ENCODE measurements around the gene STARD10.
"Not testable (repeated sequence)": the region's sequence is repeated elsewhere in the genome, so short reads cannot be mapped to it uniquely, and the experiment has no call there.

DNA sequence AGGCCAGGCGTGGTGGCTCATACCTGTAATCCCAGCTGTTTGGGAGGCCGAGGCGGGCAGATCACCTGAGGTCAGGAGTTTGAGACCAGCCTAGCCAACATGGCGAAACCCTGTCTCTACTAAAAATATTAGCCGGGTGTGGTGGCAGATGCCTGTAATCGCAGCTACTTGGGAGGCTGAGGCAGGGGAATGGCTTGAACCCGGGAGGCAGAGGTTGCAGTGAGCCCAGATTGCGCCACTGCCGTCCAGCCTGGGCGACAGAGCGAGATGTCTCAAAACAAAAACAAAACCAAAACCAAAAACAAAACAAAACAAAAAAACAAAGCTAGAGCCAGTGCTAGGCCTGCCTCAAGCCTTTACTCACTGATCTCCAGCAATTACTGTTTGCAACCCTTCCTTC, 33.8 kb upstream of the STARD10 start:
- not testable (repeated sequence) for TF ChIP-seq CTCF (IDR thresholded peaks at IDR 0.05 in 2 of 3, conservative IDR thresholded peaks at IDR 0.05 in 1 of 3; ENCODE audit: borderline replicate concordance in 1 of 3, insufficient read depth in 1 of 3, low read depth in 2 of 3, low read length in 2 of 3); RAD21 (IDR thresholded peaks at IDR 0.05; ENCODE audit: low read depth); POLR2AphosphoS5 (IDR thresholded peaks at IDR 0.05; ENCODE audit: low read depth, low read length); CEBPB (IDR thresholded peaks at IDR 0.05; ENCODE audit: low read depth); ZFX (IDR thresholded peaks at IDR 0.05); CBX3 (IDR thresholded peaks at IDR 0.05; ENCODE audit: low read depth); SP1 (IDR thresholded peaks at IDR 0.05; ENCODE audit: low read depth); ZNF274 (IDR thresholded peaks at IDR 0.05; ENCODE audit: low read depth, low read length)

Measured in HCT116 (cell line).